GM19438 (cell line): ENCODE results near the gene RNF141.

Experiments used
- ATAC-seq: cut with Tn5 transposase; IDR thresholded peaks from one replicate; pipeline ENCODE4 v1.9.1; 2021; ENCODE audit warnings: low read depth; ENCODE audit not compliant: unreplicated experiment

RNF141 gene, protein sequence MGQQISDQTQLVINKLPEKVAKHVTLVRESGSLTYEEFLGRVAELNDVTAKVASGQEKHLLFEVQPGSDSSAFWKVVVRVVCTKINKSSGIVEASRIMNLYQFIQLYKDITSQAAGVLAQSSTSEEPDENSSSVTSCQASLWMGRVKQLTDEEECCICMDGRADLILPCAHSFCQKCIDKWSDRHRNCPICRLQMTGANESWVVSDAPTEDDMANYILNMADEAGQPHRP

GRCh38 chr11:10540915-10541560 is at the start of gene RNF141:
Gene RNF141 (minus strand): TSS chr11:10541187. CDS start chr11:10534158, 7,029 bp downstream.
- ATAC-seq: peak; percentile 97

- ATAC-seq: no peak
Measured at GRCh38 chr11:10590218-10590915, 49.4 kb upstream of the RNF141 start.

GRCh38 chr11:10588904-10589303 is 47.9 kb upstream of the RNF141 start:
- ATAC-seq: no peak

DNA sequence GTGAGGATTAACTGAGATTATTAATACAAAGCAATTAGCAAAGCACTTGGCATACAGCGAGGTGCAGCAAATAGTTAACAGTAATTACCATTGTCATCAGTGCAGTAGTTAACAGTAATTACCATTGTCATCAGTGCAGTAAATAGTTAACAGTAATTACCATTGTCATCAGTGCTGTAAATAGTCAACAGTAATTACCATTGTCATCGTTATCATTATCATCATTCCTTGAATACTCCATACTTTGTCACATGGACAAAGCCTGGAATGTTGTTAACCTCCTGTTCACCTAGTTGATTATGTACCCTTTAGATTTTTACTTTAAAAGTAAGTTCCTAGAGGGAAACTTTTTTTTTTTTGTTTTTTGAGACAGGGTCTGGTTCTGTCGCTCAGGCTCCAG is 47.0 kb upstream of the RNF141 start:
- ATAC-seq: no peak

DNA sequence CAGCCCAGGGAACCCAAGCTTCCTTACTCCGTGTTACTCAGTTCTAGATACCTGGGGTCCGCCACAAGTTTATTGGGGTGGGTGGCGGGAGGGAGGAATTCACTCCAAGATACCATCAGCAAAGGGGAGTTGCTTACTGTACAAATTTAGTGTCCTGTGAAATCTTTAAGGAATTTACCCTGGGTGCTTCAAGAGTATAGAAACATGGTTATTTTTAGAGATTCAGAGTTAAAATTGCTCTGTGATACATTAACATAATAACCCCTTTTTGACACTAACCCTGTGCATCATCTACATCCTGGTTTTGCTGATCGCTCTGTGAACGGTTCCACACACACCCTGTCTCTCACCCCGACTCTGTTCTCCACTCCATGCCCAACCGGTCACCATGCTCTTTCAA is 46.4 kb upstream of the RNF141 start:
- ATAC-seq: no peak

GRCh38 chr11:10584071-10584501 is 43.1 kb upstream of the RNF141 start:
- ATAC-seq: no peak

DNA sequence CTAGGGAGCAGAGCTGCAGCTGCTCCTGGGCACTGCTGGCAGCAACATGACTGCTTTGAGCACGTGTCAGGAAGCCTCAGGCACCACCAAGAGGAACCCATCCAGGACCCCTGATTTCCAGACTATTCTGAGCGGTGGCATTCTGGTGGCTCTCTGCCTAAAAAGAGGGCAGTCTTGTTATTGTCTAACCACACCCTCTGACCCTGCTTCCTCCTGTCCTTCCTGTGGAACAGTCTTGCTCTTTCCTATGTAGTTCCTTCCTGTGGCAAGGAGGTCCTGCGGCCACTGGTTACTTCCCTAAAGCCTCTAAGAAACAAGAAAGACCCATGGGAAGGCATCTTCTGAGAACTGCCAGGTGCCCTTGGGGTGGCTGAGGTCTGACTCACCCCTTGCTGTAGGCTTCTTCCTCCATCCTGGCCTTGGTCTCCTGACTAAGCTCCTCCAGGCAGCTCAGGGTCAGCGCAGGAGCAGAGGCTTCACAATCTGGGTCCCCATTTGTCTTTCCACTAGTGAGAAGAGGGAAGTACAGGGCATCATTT is 40.6 kb upstream of the RNF141 start:
- no peak for ATAC-seq

DNA sequence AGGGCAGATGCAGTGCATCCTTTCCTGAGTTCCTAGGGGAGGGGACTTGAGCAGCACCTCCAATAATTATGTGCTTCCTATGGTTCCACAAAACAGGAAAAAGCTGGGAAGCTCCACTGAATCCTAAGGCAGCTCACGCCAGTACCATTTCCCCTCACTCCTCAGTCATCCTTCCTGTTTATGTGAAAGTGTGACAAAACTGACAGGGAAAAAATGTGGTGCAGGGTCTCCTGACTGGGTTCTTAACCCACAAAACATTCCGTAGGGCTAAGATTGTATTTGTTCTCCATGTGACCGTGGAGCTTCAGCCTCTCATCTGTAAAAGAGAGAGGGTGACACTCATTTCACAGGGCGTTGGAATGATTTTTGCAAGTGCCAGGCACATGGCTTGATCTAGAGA is 39.6 kb upstream of the RNF141 start:
- no peak for ATAC-seq

- no peak for ATAC-seq
Measured at GRCh38 chr11:10579700-10580099, 38.7 kb upstream of the RNF141 start.

DNA sequence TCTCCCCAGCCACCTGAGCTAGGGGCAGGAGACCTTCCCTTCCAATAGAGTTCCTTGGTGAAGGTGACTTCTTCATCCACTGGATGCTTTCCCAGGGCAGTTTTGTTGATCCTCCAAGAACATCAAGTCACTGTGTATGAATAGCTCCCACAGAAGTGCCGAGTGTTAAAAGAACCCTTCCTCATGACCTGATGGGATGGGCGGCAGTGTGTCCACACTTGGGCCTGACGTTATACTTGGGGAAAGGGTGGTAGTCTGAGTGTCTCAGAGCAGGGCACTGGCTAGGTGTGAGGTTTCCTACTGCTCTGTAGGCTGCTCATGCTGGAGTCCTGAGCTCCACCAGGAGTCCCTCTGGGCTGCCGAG is 35.0 kb upstream of the RNF141 start:
- ATAC-seq: no peak

GRCh38 chr11:10575346-10576034 is 34.5 kb upstream of the RNF141 start:
- no peak for ATAC-seq

- no peak for ATAC-seq
Measured at GRCh38 chr11:10573556-10573955, 32.6 kb upstream of the RNF141 start.

DNA sequence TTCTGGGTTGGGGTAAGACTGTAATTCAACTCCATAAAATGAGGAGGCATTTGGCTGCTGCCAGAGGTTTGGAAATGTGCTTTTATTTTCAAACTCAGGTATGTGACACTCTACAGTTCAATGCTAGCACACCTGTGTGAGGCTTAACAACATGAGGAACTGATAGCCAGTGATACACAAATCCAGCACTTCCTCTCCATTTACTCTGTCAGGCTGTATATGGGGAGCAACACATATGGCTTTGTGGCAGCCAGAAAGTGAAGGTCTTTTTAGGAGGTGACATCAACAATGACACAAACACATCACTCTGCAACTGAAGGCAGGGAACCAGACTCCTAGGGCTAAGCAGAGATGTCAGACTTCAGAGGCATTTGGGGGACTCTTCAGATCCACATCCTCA is 32.0 kb upstream of the RNF141 start:
- no peak for ATAC-seq

DNA sequence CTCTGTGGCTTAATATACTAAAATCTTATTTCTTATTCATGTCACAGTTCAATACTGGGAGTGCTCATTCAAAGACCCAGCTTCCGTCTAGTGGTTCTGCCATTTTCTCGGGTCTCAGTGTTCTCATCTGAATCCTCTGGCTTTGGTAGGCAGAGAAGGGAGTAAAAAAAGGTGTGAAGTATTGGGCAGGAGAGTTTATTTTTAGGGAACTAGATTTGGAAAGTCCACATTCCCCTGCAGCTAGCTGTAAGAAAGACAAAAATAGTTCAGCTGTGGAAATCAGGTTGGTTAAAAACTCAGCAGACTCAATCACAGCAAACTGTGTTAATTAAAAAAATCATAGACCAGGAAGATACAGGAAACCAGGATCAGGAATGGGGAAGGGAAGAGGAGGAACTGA is 31.5 kb upstream of the RNF141 start:
- ATAC-seq: no peak

- no peak for ATAC-seq
Measured at GRCh38 chr11:10568486-10568941, 27.5 kb upstream of the RNF141 start, which contains the start of gene LYVE1. Gene LYVE1 (minus strand): TSS chr11:10568665. CDS start chr11:10568532, 133 bp downstream.

- no peak for ATAC-seq
Measured at GRCh38 chr11:10567446-10567845, 26.5 kb upstream of the RNF141 start.

- ATAC-seq: no peak
Measured at GRCh38 chr11:10566257-10566957, 25.4 kb upstream of the RNF141 start.

DNA sequence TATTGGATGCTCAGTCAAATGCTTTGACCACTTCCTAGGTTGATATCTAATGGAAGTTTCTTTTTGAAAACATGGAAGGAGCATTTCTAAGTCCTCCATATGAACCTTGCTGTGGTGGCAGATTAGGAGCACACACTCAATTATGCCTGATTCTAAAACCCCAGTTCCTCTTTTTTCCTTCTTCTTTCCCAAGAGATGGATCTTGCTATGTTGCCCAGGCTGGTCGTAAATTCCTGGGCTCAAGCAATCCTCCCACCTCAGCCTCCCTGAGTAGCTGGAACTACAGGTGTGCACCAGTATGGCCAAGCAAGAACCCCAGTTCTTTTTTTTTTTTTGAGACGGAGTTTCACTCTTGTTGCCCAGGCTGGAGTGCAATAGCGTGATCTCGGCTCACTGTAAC is 24.5 kb upstream of the RNF141 start:
- ATAC-seq: no peak

DNA sequence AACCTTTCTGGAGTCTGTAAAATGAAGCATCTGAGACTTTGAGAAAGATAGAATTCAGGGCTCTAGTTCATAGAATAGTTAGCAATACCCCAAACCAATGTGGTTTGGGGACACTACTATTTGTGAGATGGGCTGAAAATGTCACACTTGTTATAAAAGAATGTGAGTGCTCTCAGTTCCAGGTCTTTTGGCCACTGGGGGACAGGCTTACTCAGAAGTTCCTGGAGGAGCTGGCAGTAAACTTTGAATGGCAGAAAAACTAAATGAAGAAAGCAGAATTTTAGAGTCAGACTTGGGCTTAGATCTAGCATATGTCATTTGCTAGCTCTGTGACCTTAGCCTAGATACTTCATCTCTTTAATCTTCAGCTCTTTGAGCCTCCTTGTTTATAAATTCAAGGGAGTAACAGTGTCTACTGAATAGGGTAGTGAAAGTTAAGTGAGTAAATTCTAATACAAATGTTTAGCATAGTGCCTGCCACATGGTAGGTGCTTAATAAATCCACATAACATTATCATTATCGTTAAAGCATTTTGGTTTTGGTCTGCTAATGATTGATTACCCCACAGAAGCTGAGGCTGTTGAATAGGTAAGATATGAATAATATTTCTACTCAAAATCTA is 23.8 kb upstream of the RNF141 start:
- no peak for ATAC-seq

GRCh38 chr11:10564030-10564429 is 23.0 kb upstream of the RNF141 start:
- no peak for ATAC-seq
